Stimulated activated naive CD4-positive, alpha-beta T cell treated with Interleukin-2 at 50 U/mL for 16 hours (primary cell): ENCODE measurements around the gene EXT2.

Source experiments
- DNase-seq: peaks from one replicate; lab custom pipeline; 2025; lab: John Stamatoyannopoulos, UW

EXT2 gene

GRCh38 chr11:44095506-44096359 is at the start of gene EXT2:
Gene EXT2 (plus strand): TSS chr11:44095678. CDS start chr11:44107713, 12,035 bp downstream.
- peak; percentile 77 for DNase-seq

GRCh38 chr11:44046182-44046581 is 49.3 kb upstream of the EXT2 start:
- no peak for DNase-seq

GRCh38 chr11:44047298-44047697 is 48.2 kb upstream of the EXT2 start:
- no peak for DNase-seq

GRCh38 chr11:44047931-44048431 is 47.5 kb upstream of the EXT2 start, which contains the start of gene ACCSL:
Gene ACCSL (plus strand): TSS chr11:44047981. CDS start chr11:44048037, 56 bp downstream.
- DNase-seq = no peak

- no peak for DNase-seq
Observed at GRCh38 chr11:44049832-44050231, 45.6 kb upstream of the EXT2 start.

GRCh38 chr11:44051171-44051570 is 44.3 kb upstream of the EXT2 start:
- DNase-seq = no peak

GRCh38 chr11:44057340-44057739 is 38.1 kb upstream of the EXT2 start:
- no peak for DNase-seq

- DNase-seq = no peak
Observed at GRCh38 chr11:44058275-44058674, 37.2 kb upstream of the EXT2 start.

- no peak for DNase-seq
Observed at GRCh38 chr11:44065161-44065661, 30.3 kb upstream of the EXT2 start.

- peak; percentile 84 for DNase-seq
Observed at GRCh38 chr11:44065841-44066731, 29.4 kb upstream of the EXT2 start, which contains the start of gene ACCS. Gene ACCS (plus strand): TSS chr11:44066270. CDS start chr11:44067628, 1,358 bp downstream.

- DNase-seq = no peak
Observed at GRCh38 chr11:44066732-44067141, 28.7 kb upstream of the EXT2 start.

GRCh38 chr11:44067266-44067665 is 28.2 kb upstream of the EXT2 start:
- no peak for DNase-seq

- no peak for DNase-seq
Observed at GRCh38 chr11:44068180-44068579, 27.3 kb upstream of the EXT2 start.

GRCh38 chr11:44071157-44071556 is 24.3 kb upstream of the EXT2 start:
- DNase-seq = no peak

GRCh38 chr11:44072757-44073658 is 22.5 kb upstream of the EXT2 start:
- DNase-seq = no peak

GRCh38 chr11:44078794-44079193 is 16.7 kb upstream of the EXT2 start:
- DNase-seq = no peak

GRCh38 chr11:44079376-44079775 is 16.1 kb upstream of the EXT2 start:
- DNase-seq = no peak

- no peak for DNase-seq
Observed at GRCh38 chr11:44080951-44081350, 14.5 kb upstream of the EXT2 start.

- DNase-seq = no peak
Observed at GRCh38 chr11:44082645-44083044, 12.8 kb upstream of the EXT2 start.

- no peak for DNase-seq
Observed at GRCh38 chr11:44083433-44083832, 12.0 kb upstream of the EXT2 start.

- DNase-seq = no peak
Observed at GRCh38 chr11:44083906-44084305, 11.6 kb upstream of the EXT2 start.
